Gastroesophageal sphincter (tissue), 3 donors: ENCODE measurements around the gene TFDP2.

Source experiments
- CTCF ChIP-seq, 4 experiments: fragments of 200-600 bp in 2 of 4; fragments of 450-650 bp in 2 of 4; sonication (generic) in 1 of 4; IDR thresholded peaks; one replicate each; pipeline ENCODE4 v1.5.1; 2017 to 2019; ENCODE audit warnings: antibody characterized with exemption in 4 of 4, mild to moderate bottlenecking in 2 of 4, moderate library complexity in 2 of 4
- EP300 ChIP-seq: sonication (generic); formaldehyde crosslinking; IDR thresholded peaks from one replicate; pipeline ENCODE4 v1.6.1; 2017; ENCODE audit warnings: antibody characterized with exemption, mild to moderate bottlenecking
- POLR2A ChIP-seq, 2 donors: fragments of 450-650 bp; IDR thresholded peaks; one replicate each; pipeline ENCODE4 v1.6.1; 2017; ENCODE audit warnings: antibody characterized with exemption in 2 of 2, mild to moderate bottlenecking in 2 of 2, moderate library complexity in 1 of 2

GRCh38 chr3:141901914-141902313, 247.4 kb downstream of the TFDP2 start:
- TF ChIP-seq CTCF (IDR thresholded peaks at IDR 0.05) (no peak), POLR2A (IDR thresholded peaks at IDR 0.05) (no peak), EP300 (no peak)
